ENCODE measurements around the gene TESMIN. TPM values are rescaled to one million over a fixed set of nuclear protein-coding genes. Genes with fewer than 3 reads are reported as not detected.

TESMIN gene
- total RNA-seq, 2 donors from 2014 or later: 14.3 to 20.7 TPM

DNA sequence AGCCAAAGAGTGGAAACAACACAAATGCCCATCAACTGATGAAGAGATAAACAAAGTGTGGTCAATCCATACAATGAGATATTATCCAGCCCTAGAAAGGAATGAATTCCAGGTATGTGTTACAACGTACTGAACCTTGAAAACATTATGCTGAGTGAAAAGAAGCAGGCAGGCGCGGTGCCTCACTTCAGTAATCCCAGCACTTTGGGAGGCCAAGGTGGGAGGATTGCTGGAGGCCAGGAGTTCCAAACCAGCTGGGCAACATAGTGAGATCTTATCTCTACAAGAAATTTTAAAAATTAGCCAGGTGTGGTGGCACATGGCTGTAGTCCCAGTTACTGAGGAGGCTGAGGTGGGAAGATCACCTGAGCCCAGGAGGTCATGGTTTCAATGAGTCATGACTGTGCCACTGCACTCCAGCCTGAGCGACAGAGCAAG lies 24.6 kb upstream of the TESMIN start:
- no peak for DNase-seq
- H3K9ac ChIP-seq (ENCODE audit: low read depth in 2 of 2, low read length in 2 of 2): no peak overlapping the region
- H3K27me3 ChIP-seq: no peaks in the 10 kb centered on the region
- H3K36me3 ChIP-seq: peaks cover 50% of the 10 kb centered on the region
- no peak overlapping the region for H3K27ac ChIP-seq
- no peaks in the 10 kb centered on the region for H3K9me3 ChIP-seq
- H3K4me3 ChIP-seq: no peak overlapping the region
- no peaks in the 10 kb centered on the region for H3K4me1 ChIP-seq
- TF ChIP-seq, protein P1, sequence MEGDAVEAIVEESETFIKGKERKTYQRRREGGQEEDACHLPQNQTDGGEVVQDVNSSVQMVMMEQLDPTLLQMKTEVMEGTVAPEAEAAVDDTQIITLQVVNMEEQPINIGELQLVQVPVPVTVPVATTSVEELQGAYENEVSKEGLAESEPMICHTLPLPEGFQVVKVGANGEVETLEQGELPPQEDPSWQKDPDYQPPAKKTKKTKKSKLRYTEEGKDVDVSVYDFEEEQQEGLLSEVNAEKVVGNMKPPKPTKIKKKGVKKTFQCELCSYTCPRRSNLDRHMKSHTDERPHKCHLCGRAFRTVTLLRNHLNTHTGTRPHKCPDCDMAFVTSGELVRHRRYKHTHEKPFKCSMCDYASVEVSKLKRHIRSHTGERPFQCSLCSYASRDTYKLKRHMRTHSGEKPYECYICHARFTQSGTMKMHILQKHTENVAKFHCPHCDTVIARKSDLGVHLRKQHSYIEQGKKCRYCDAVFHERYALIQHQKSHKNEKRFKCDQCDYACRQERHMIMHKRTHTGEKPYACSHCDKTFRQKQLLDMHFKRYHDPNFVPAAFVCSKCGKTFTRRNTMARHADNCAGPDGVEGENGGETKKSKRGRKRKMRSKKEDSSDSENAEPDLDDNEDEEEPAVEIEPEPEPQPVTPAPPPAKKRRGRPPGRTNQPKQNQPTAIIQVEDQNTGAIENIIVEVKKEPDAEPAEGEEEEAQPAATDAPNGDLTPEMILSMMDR (IDR thresholded peaks at IDR 0.05): no peak
- intact Hi-C loops (cut with DNase I): no loop called here

DNA sequence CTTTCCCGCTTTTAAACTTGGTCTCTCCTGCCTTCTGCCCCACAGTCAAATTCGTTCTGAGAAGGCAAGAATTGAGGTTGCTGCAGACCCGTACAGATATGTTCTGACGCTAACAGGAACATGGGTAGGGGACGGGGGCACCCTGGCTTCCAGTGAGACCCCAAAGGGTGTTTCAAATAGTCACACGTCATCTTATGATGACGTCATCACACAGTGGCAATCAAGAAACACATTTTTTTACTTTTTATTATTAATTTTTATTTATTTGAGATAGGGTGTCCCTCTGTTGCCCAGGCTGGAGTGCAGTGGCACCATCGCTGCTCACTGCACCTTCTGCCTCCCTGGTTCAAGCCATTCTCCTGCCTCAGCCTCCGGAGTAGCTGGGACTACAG lies 22.9 kb upstream of the TESMIN start:
- peaks cover 49% of the 10 kb centered on the region for H3K36me3 ChIP-seq
- TF ChIP-seq, protein P1 (IDR thresholded peaks at IDR 0.05): no peak
- intact Hi-C loops (cut with DNase I): no loop called here
- no peaks in the 10 kb centered on the region for H3K27me3 ChIP-seq
- no peaks in the 10 kb centered on the region for H3K4me1 ChIP-seq
- no peak overlapping the region for H3K9ac ChIP-seq (ENCODE audit: low read depth in 2 of 2, low read length in 2 of 2)
- H3K9me3 ChIP-seq: no peaks in the 10 kb centered on the region
- no peak overlapping the region for H3K4me3 ChIP-seq
- H3K27ac ChIP-seq: no peak overlapping the region
- no peak for DNase-seq

- no peaks in the 10 kb centered on the region for H3K4me1 ChIP-seq
- H3K36me3 ChIP-seq: peaks cover 49% of the 10 kb centered on the region
- DNase-seq: no peak
- no peaks in the 10 kb centered on the region for H3K27me3 ChIP-seq
- TF ChIP-seq, protein P1 (IDR thresholded peaks at IDR 0.05): no peak
- H3K27ac ChIP-seq: no peak overlapping the region
- H3K4me3 ChIP-seq: no peak overlapping the region
- H3K9me3 ChIP-seq: no peaks in the 10 kb centered on the region
- H3K9ac ChIP-seq (ENCODE audit: low read depth in 2 of 2, low read length in 2 of 2): no peak overlapping the region
- intact Hi-C loops (cut with DNase I): no loop called here
Measured at GRCh38 chr11:68773521-68774193, 22.3 kb upstream of the TESMIN start.

- no peak overlapping the region for H3K27ac ChIP-seq
- H3K9me3 ChIP-seq: no peaks in the 10 kb centered on the region
- H3K9ac ChIP-seq (ENCODE audit: low read depth in 2 of 2, low read length in 2 of 2): no peak overlapping the region
- TF ChIP-seq, protein P1 (IDR thresholded peaks at IDR 0.05): no peak
- H3K36me3 ChIP-seq: peaks cover 49% of the 10 kb centered on the region
- no peak for DNase-seq
- intact Hi-C loops (cut with DNase I): no loop called here
- no peaks in the 10 kb centered on the region for H3K4me1 ChIP-seq
- no peaks in the 10 kb centered on the region for H3K27me3 ChIP-seq
- no peak overlapping the region for H3K4me3 ChIP-seq
Measured at GRCh38 chr11:68772936-68773335, 21.6 kb upstream of the TESMIN start.

DNA sequence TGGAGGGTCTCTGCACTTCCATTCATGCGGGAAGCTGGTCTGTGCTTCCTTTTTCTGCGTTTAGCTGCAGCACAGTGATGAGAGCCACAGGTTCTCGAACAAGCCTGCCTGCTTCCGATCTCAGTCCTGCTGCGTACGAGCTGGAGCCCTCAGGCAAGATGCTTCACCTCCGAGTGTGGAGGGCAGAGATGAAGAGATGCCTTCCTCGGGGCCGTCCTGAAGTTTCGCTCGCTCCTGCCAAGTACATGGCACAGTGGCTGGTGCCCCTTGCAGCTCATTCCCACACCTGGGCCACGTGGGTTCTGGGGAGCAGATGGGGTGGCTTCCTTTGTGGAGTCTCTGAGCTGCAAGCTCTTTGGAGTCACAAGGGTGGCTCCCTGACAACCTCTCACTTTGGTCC lies 19.5 kb upstream of the TESMIN start:
- no peaks in the 10 kb centered on the region for H3K4me1 ChIP-seq
- no peak overlapping the region for H3K27ac ChIP-seq
- peaks cover 43% of the 10 kb centered on the region for H3K36me3 ChIP-seq
- no peak overlapping the region for H3K4me3 ChIP-seq
- H3K27me3 ChIP-seq: no peaks in the 10 kb centered on the region
- no peak overlapping the region for H3K9ac ChIP-seq (ENCODE audit: low read depth in 2 of 2, low read length in 2 of 2)
- TF ChIP-seq, protein P1 (IDR thresholded peaks at IDR 0.05): no peak
- DNase-seq: no peak
- intact Hi-C loops (cut with DNase I): no loop called here
- no peaks in the 10 kb centered on the region for H3K9me3 ChIP-seq

Measured in colonic mucosa (tissue), 4 donors.